Sciatic nerve (tissue), 2 donors: ENCODE measurements around the gene FGFR2. TPM values are rescaled to one million over a fixed set of nuclear protein-coding genes. Genes with fewer than 3 reads are reported as not detected.

Experiments
- ATAC-seq: fragments of 200-7000 bp; cut with Tn5 transposase; one replicate; pipeline ENCODE4 v1.9.1; 2020; ENCODE audit warnings: mild to moderate bottlenecking, moderate library complexity
- DNase-seq: peaks from one replicate; pipeline ENCODE4 v3.0.0-alpha.2; 2020; ENCODE audit warnings: low spot score
- intact Hi-C: fragments of 100-400 bp; cut with DNase I; formaldehyde crosslinking; loops from one replicate; pipeline ENCODE4 v1.14.2; 2022
- total RNA-seq: library from RNA; stranded (reverse); fragmentation: NEBNext Ultra II Directional; extraction: Animal tissue kit (Norgen Biotek cat#: 25700); gene quantifications from one replicate; pipeline ENCODE4 v1.2.1, GENCODE V29; 2021
- donor health status: DM: no; HTN: no; CAD: no.
- donor health status: DM: no; HTN: no; CAD: no.

Gene FGFR2
- 10.8 TPM for total RNA-seq

GRCh38 chr10:121598263-121599249 lies at the start of gene FGFR2:
FGFR2 (minus strand) TSS chr10:121598444; CDS start chr10:121593817, 4,627 bp downstream.
- intact Hi-C loops = no loop called here
- peak; percentile 85 for DNase-seq
- peak; percentile 89 for ATAC-seq

- DNase-seq (no peak), ATAC-seq (no peak)
- intact Hi-C loops = no loop called here
Measured at GRCh38 chr10:121647401-121647800, 49.2 kb upstream of the FGFR2 start.

GRCh38 chr10:121645696-121646095 lies 47.5 kb upstream of the FGFR2 start:
- no peak for ATAC-seq
- intact Hi-C loops = no loop called here
- no peak for DNase-seq

- DNase-seq (no peak), ATAC-seq (no peak)
- intact Hi-C loops = no loop called here
Measured at GRCh38 chr10:121644501-121644900, 46.3 kb upstream of the FGFR2 start.

GRCh38 chr10:121640266-121640665 lies 42.0 kb upstream of the FGFR2 start:
- intact Hi-C loops = no loop called here
- no peak for ATAC-seq
- no peak for DNase-seq

- DNase-seq = no peak
- intact Hi-C loops = no loop called here
- ATAC-seq = no peak
Measured at GRCh38 chr10:121639416-121639815, 41.2 kb upstream of the FGFR2 start.

GRCh38 chr10:121637437-121637836 lies 39.2 kb upstream of the FGFR2 start:
- intact Hi-C loops = no loop called here
- no peak for DNase-seq
- no peak for ATAC-seq

- ATAC-seq (no peak), DNase-seq (no peak)
- intact Hi-C loops = no loop called here
Measured at GRCh38 chr10:121633056-121633455, 34.8 kb upstream of the FGFR2 start.

- ATAC-seq = no peak
- DNase-seq = no peak
- intact Hi-C loops = no loop called here
Measured at GRCh38 chr10:121631365-121632029, 33.3 kb upstream of the FGFR2 start.

GRCh38 chr10:121628859-121629258 lies 30.6 kb upstream of the FGFR2 start:
- intact Hi-C loops = no loop called here
- ATAC-seq (no peak), DNase-seq (no peak)

GRCh38 chr10:121627876-121628581 lies 29.8 kb upstream of the FGFR2 start:
- intact Hi-C loops = no loop called here
- no peak for ATAC-seq
- no peak for DNase-seq

GRCh38 chr10:121624836-121625486 lies 26.7 kb upstream of the FGFR2 start:
- ATAC-seq = no peak
- no peak for DNase-seq
- intact Hi-C loops = no loop called here

- intact Hi-C loops = no loop called here
- ATAC-seq (no peak), DNase-seq (no peak)
Measured at GRCh38 chr10:121618906-121619305, 20.7 kb upstream of the FGFR2 start.

- intact Hi-C loops = no loop called here
- no peak for ATAC-seq
Measured at GRCh38 chr10:121617176-121617575, 18.9 kb upstream of the FGFR2 start.

GRCh38 chr10:121616291-121616690 lies 18.0 kb upstream of the FGFR2 start:
- intact Hi-C loops = no loop called here
- no peak for ATAC-seq

More at GRCh38 chr10:121617176-121617575, 18.9 kb upstream of the FGFR2 start:
- DNase-seq = no peak

GRCh38 chr10:121615836-121616235 lies 17.6 kb upstream of the FGFR2 start:
- DNase-seq (no peak), ATAC-seq (peak; percentile 33)
- intact Hi-C loops = no loop called here

More at GRCh38 chr10:121616291-121616690, 18.0 kb upstream of the FGFR2 start:
- no peak for DNase-seq

- intact Hi-C loops = no loop called here
- ATAC-seq (peak; percentile 84), DNase-seq (no peak)
Measured at GRCh38 chr10:121615435-121615793, 17.2 kb upstream of the FGFR2 start.

- ATAC-seq = peak; percentile 23
Measured at GRCh38 chr10:121614613-121615434, 16.6 kb upstream of the FGFR2 start.

More at GRCh38 chr10:121614613-121615434, 16.6 kb upstream of the FGFR2 start:
- no peak for DNase-seq
- intact Hi-C loops = no loop called here
